HG03457 (cell line): ENCODE results near the gene TTYH3.
"Not testable (repeated sequence)": the region's sequence is repeated elsewhere in the genome, so short reads cannot be mapped to it uniquely, and the experiment has no call there.

ENCODE experiments used
- ATAC-seq: cut with Tn5 transposase; IDR thresholded peaks from one replicate; pipeline ENCODE4 v1.9.1; 2021; ENCODE audit warnings: moderate number of reproducible peaks; ENCODE audit not compliant: unreplicated experiment

Gene TTYH3

DNA sequence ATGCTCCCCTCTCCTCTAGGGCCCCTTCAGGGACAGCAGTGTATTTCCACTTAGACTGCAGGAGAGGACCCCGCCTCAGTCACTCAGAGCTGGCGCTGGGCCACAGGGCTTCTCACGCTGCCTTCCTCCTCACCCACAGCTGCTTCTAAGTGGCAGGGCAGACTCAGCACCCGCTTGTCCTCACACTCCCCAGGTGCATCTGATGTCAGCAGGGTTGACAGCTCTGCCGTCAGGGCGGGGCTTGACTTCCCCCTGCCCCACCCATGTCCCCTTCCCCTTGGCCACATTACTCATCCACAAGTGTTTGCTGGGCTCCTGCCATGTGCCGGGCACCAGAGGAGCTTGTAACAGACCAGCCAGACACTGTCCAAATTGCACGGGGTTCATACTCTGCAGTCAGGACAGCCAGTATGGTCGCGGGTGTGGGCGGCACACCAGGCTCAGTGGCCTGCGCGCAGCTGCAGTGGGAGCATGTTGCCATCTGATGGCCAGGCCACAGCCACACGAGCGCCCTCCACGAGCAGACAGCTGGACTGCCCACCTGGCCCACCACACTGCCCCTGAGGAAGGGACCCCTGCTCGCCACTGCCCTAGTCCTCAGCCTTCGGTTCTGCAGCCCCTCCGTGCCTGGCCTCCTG lies 29.3 kb upstream of the TTYH3 start:
- ATAC-seq = no peak

DNA sequence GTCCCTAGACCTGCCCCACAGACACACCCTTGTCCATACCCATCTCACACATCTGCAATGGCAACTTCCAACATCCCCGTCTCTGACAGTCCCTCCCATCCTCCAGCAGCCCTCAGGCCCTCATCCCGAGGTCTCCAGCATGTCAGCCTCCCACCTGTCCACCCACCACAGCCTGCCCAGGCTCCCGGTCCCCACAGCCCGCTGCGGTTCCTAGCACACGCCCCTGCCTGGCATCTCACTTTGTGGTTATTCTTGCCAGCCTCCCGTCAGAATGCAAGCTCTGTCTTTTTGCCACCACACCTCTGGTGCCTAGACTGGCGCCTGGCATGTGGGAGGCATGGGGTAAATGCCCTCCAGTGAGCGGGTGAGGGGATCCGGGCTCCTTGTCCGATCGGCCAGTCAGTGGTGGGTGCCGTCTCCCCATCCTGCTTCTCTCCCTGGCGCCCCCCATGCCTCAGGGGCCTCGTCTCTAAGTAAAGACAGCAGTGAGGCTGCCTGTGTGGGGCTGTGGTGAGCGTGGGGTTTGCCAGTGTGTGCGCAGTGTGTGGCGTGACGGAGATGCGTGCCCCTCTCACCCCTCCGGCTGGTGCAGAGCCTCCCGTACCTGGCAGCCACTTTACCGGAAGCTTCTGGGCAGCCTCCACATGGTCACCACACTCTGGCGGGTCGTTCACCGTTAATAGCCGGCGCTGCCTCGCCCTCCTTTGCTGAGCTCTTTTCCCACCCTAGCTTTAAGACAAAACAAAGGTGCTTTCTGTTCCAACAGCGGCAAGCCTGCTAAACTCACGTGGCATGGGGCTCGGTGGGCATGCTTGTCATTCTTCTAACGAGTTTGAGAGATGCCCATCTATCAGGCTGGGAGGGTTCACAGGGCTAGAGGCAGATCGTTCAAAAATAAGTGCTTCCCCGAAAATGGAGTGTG lies 28.5 kb upstream of the TTYH3 start:
- no peak for ATAC-seq

DNA sequence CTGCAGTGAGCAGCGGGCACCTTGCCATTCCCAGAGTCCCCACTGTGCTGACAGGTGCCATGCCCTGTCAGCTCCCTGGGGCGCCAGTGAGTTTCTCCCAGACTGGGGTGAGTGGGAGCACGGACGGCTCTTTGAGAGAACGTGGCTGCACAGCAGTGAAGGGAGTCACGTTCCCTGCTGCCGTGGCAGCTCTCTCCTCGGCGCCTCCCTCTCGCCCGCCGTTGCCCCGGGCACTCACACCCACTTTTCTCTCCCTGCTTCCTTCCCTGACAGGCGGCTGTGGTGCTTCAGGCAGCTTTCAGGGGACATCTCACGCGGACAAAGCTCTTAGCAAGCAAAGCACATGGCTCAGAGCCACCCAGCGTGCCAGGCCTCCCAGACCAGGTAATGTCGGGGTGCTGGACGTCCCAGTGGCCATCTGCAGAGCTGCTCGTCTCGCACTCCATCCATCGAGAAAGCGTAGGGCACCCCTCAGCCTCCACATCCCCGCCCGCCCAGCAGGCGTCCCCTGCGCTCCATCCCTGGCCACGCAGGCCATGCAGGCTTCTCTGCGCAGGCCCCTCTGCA lies 27.1 kb upstream of the TTYH3 start:
- ATAC-seq = no peak

DNA sequence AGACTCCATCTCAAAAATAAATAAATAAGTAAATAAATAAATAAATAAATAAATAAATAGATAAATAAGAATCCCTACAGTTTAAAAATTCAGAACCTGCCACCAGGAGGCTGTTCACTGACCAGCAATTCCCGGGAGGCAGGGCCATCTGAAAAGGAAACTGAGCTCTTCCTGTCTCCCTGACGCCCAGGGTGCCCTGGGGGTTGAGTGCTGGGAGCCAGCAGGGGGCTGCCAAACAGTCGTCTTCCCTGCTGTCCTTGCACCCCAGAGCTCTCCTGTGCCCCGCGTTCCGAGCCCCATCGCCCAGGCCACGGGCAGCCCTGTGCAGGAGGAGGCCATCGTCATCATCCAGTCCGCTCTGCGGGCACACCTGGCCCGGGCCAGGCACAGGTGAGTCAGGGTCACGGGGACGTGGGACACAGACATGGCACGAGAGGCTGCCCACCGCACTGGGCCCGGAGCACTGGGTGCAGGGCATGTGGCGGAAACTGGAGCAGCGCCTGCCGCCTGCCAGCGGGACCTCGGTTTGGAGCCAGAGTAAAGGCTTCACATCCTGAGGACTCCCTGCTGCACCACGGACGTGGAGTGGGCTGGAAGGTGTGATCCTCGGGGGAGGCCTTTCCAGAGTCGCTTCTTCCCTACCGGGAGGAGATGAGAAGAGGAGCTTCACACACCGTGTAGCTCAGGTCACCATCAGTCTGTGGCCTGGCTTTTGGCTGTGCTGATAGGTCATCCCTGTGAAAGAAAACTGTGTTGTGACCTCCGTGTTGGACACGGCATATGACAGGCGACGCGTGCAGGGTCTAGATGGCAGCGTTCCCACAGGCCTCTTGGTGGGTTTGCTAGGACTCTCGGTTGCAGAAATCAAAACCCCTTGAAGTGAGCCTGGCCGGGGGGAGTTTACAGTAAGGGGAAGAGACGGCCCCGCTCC lies 25.9 kb upstream of the TTYH3 start:
- ATAC-seq = no peak

DNA sequence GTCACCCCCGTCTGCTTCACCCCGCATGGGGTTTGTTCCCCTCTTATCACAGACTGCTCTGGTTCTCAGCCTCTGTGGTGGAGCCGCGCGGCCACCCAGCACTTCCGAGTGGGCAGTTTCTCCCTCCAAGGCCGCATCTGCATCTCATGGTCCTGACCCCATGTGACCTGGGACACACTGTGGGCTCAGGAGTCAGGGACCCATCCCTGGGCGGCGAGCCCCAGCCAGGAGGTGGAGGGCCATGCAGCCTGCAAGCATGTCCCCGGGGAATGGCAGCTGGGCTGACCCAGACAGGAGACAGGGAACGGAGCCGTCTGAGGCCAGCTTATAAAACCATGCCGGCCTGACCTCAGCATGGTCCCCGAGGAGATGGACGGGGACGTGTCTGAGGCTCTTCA lies 25.2 kb upstream of the TTYH3 start:
- ATAC-seq = no peak

DNA sequence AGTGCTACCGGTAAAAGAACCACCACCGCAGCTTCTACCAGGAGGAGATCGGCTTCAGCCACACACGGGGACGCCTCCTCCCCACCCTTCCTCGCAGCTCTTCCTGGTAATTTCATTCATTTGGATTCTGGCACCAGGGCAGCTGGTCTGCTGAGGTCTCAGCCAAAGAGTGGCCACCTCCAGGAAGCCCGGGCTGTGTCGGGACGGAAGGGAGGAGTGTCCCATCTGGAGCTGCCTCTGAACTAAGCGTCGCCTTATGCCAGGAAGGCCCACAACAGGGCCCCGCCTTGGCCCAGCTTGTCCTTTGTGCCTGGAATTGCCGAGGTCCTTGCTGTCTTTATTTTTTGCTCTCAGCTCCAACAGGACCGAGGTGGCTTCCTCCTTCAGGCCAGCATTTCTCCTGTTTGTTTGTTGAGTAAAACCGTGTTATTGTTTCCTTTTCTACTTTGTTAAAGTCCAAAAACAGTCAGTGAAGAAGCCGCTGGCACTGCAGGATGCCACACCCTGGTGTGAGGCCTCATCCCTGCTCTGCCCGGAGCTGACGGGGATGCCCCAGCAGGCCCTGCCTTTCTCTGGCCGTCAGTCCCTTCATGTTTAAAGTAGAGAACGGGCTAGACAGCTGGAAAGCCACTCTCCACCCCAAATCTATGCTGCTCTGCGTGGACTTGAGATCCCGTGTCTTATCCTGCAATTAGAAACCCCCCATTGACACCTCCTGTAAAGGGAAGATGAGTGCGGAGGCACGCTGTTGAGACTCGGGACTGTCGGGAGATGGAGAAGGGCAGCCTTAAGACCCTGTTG lies 24.5 kb upstream of the TTYH3 start:
- ATAC-seq = no peak

DNA sequence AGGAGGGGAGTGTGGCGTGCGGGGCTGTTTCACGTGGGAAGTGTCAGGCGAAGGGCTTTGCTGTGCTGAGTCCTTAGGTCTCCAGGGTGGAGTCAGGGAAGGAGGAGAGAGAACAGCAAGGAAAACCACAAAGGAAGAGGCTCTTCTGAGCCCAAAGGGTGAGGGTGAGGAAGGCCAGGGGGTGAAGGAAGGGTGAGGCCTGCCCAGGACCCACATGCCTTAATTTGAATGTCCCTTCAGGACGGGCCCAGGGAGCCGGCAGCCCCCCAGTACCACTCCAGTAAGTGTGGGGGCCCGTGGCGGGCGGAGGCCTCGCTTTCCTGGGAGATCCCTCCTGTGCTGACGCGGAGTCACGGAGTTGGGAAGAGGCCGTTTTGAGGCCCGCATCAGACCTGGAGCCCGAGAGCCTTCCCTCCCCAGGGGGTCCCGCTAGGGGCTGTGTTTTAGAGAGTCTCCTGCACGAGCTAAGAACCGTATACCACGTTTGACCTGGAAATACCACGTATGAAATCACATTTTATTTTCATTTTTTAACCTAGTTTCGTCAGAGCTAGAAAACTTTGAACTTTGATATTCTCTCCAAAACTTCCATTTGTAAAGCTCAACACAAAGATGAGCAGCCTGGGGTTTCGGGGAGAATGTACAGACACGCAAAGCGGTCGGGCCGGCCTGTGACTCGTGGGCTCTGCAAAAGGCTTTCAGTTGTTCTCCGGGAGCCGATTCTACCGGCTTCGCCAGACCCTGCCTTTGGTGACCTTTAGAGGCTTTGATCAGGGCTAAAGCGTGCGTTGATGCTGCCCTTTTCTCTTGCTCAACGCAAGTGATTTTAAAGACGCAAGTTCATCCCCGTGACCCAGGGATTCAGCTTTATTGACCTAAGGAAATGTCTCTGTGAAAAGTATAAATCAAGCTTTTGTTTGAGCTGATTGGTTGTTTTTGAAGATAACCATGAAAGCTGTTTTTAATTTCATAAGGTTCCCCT lies 23.6 kb upstream of the TTYH3 start:
- ATAC-seq = no peak

DNA sequence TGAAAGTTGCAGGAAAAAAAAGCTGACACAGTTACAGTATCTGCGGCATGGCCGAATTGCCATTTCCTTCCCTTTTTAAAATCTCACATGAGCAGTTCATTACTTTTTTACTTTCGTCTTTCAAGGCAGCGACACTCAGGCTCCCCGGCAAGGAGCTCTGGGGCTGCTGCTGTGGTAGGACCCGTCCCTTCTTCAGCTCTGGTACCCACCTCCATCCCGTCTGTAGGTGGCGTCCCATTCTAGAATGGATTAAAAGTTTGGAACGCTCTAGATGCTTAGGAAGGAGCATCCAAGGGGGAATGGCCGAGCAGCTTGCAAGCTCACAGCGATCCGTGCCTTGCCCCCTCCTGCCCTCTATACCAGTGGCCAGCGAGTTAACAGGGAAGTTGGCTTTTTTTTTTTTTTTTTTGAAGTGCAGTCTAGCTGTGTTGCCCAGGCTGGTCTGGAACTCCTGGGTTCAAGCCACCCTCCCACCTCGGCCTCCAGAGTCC lies 22.8 kb upstream of the TTYH3 start:
- no peak for ATAC-seq

DNA sequence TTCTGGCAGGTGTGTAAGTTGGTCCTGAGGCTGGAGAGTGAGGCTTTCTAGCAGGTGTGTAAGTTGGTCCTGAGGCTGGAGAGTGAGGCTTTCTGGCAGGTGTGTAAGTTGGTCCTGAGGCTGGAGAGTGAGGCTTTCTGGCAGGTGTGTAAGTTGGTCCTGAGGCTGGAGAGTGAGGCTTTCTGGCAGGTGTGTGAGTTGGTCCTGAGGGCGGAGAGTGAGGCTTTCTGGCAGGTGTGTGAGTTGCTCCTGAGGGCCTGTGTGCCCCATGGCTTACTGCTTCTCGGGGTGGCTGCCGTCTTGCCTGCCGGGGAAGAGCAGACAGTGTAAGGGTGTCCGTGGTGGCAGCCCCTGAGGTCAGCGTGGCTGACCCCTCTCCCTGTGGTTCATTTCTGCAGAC lies 22.1 kb upstream of the TTYH3 start:
- not testable (repeated sequence) for ATAC-seq

DNA sequence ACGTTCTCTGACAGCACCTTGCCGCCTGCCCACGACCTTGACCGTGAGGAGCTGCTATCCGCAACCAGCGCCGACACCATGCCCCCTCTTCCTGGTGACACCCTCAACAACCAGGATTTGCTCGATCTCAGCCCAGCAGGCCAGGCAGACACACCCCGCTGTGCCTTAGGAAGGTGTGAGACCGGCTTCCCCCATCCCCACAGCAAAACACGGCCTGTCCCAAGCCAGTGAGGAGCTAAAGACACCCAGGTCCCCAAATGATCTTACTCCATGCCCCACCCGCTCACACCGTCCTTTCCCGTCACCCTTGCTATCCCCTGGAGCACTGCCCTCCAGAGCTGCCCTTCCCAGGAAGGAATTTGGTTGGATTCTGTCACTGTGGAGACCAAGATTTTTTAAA lies 21.3 kb upstream of the TTYH3 start:
- ATAC-seq = no peak

DNA sequence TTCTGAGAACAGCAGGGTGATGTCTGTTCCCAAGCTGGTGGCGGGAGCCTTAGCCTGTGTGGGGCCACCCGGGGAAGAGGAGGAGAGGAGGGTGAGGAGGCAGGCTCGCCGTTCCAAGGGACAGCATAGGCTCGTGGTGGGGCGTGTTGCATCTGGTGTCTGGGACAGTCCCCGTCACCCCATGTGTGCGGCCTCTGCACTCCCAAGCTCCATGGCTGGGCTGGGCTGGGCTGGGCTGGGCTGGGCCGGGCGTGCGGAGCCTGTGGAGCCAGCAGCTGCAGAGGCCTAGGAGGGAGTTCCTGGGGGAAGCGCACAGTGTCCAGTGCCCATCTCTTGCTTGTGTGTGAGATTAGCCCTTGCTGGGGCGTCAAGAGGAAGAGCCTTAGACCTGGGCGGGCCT lies 20.9 kb upstream of the TTYH3 start:
- no peak for ATAC-seq

DNA sequence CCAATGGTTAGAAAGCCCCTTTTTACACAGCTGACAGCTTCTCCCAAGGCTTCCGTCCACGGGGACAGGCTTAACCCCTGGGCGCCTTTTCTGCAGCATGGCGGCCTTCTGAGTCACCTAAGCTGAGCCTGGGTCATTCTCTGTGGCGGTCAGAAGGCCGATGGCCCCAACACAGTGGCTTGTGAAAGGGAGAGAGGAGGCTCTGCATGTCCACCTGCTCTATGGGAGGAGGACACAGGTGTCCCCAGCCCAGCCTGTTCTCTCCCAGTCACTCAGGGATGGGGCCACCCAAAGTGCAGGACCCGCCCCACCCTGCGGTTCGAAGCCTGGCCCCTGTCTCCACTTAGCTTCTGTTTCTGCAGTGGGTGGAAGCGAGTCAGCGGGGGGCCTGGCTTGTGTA lies 20.4 kb upstream of the TTYH3 start:
- ATAC-seq = no peak

DNA sequence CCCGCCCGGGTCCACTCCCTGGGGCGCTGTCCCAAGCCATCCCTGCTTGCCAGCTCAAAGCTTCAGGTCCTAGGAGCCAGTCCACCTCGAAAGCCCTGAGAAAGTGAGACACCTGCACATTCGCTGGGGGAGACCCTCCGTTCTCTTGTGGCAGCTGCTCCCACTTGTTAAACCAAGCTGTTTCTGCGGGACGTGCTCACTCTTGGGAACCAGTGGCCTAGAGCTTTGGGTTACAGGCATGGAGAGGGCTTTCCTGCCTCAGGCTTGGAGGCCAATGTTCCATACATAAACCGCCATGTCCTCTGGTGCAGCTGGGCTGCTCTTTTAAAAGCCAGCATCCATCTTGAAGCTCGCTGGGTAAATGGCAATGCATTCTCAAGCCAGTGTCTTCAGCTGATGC lies 19.9 kb upstream of the TTYH3 start:
- ATAC-seq = no peak

DNA sequence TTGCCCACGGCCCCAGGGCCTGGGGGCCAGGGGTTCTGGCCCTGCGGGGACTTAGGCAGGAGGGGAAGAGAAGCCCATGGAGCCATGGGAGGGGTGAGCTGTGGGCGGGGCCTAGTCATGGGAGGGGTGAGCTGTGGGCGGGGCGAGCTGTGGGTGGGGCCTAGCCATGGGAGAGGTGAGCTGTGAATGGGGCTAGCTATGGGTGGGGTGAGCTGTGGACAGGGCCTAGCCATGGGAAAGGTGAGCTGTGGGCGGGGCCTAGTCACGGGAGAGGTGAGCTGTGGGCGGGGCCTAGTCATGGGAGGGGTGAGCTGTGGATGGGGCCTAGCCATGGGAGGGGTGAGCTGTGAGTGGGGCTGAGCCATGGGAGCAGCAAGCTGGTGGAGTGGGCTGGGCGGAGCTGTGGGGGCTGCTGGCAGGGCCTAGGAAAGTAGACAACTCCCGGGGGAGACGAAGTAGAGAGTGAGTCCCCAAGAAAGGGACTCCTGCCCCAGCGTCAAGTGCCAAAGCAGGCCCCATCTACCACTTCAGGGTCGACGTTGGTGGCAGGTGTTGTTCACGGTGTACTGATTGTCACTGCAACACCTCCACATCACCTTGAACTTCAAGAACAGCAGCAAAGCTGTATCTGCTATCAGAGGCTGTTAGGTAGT lies 19.2 kb upstream of the TTYH3 start:
- no peak for ATAC-seq

DNA sequence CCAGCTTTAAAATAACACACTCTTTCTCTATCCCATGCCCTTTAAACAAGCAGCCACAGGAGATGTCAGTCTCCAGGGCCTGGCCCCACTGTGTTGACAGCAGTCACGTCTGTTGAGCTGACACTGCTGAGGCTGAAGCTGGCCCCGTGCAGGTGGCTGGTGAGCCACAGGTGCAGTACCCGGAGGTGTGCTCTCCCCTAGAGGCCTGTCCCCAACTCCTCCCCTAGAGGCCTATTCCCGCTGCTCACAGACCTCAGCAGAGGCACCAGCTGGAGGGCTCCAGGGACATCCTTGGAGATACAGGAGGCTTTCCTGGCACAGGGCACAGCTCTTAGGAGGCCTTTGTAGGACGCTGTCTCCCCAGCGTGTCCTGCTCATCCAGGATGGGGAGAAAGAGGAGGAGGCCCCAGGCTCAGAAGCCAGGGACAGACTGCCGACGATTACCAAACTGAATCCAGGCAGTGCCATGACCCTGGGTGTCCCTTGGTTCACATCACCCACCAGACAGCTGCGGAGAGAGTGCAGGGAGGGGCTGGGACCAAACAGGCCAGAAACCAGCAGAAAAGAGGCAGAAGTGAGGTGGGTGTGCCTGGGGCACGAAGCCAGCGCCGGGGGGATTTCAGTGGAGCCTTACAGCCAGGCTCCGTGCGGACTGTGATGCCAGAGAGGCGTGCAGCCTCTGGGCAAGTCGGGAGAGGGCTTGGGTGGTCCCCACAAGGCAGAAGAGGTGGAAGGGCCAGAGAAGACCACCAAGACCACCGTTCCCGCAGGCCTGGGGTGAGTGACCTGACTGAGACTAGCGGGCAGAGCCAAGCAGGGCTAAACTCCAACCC lies 18.5 kb upstream of the TTYH3 start:
- ATAC-seq = no peak

DNA sequence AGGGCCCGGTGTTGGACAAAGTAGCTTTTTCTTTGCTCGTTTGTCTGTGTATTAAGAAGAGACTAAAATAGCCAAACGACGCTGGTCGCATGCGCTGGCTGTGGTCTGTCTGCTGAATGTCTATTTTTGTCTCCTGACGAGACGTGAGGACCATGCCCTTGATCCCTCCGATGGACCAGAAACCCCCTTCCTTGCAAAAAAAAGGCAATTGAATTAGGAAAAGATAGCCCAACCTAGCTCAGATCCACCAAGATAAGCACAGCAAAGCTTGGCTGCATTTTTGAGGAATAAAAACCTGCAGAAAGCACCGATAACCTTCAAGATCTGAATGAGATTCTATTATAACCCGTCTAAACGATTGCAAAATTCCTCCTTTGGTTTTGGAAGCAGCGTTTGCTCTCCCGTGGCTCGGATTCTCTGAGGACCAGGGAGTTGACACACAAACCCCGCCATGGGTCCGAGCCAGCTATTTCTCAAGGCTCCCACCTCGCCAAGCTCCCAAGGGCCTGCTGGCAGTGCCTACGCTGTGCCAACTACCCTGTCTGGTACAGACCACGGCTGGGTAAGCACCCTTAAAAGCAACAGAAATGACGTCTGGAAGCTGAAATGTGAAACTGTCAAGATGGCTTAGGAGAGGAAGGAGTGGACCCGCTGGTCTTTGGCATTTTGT lies 17.7 kb upstream of the TTYH3 start:
- ATAC-seq = no peak
